HG02973 (cell line): ENCODE measurements around the gene CHKB.

Experiments
- ATAC-seq: cut with Tn5 transposase; IDR thresholded peaks from one replicate; pipeline ENCODE4 v1.9.1; 2021; ENCODE audit warnings: moderate library complexity; ENCODE audit not compliant: unreplicated experiment

Gene CHKB

GRCh38 chr22:50600538-50600937 is 17.9 kb upstream of the CHKB start, which contains the start of gene MAPK8IP2:
MAPK8IP2 (plus strand) TSS chr22:50600793; CDS start chr22:50600819, 26 bp downstream.
- ATAC-seq, result no peak

- no peak for ATAC-seq
These were observed 17.3 kb upstream of the CHKB start for GRCh38 chr22:50599816-50600455.

GRCh38 chr22:50597097-50597496 is 14.4 kb upstream of the CHKB start:
- ATAC-seq, result no peak

GRCh38 chr22:50595189-50595588 is 12.5 kb upstream of the CHKB start:
- no peak for ATAC-seq

- no peak for ATAC-seq
These were observed 4.8 kb upstream of the CHKB start for GRCh38 chr22:50587407-50587806.

GRCh38 chr22:50586416-50586815 is 3.8 kb upstream of the CHKB start:
- ATAC-seq, result no peak

GRCh38 chr22:50585781-50586180 is 3.1 kb upstream of the CHKB start:
- ATAC-seq, result no peak

- no peak for ATAC-seq
These were observed 2.6 kb upstream of the CHKB start for GRCh38 chr22:50585238-50585637.

- ATAC-seq, result no peak
These were observed 1.8 kb upstream of the CHKB start for GRCh38 chr22:50584106-50585096.

- peak; percentile 24 for ATAC-seq
These were observed 729 bp upstream of the CHKB start for GRCh38 chr22:50583294-50583861.

- no peak for ATAC-seq
These were observed 628 bp downstream of the CHKB start for GRCh38 chr22:50581950-50582492.

- no peak for ATAC-seq
These were observed 1.4 kb downstream of the CHKB start for GRCh38 chr22:50581031-50581949.

- ATAC-seq, result no peak
These were observed 2.9 kb downstream of the CHKB start for GRCh38 chr22:50579752-50580151.

- no peak for ATAC-seq
These were observed 3.8 kb downstream of the CHKB start for GRCh38 chr22:50578776-50579310.

- ATAC-seq, result no peak
These were observed 4.5 kb downstream of the CHKB start, which contains the start of gene CPT1B for GRCh38 chr22:50577987-50578775. CPT1B (minus strand) TSS chr22:50578427; CDS start chr22:50577915, 512 bp downstream.

- no peak for ATAC-seq
These were observed 5.0 kb downstream of the CHKB start for GRCh38 chr22:50577697-50577986.

- ATAC-seq, result no peak
These were observed 5.6 kb downstream of the CHKB start for GRCh38 chr22:50576806-50577696.

- no peak for ATAC-seq
These were observed 6.6 kb downstream of the CHKB start for GRCh38 chr22:50576070-50576469.
